Retinal pigment epithelial cell (primary cell): ENCODE measurements around the gene GRAMD1B.

Source experiments
- DNase-seq: peaks from one replicate; pipeline ENCODE4 v3.0.0-alpha.2; 2010; ENCODE audit warnings: low read depth
- H3K4me3 ChIP-seq: 2 replicates; pipeline ENCODE4 v1.5.1; 2011; ENCODE audit warnings: mild to moderate bottlenecking, low read length, control low read depth, moderate library complexity
- CTCF ChIP-seq: conservative IDR thresholded peaks from 2 replicates; pipeline ENCODE4 v1.5.1; 2011; ENCODE audit warnings: low read depth, low read length, control low read depth, inconsistent platforms

GRAMD1B gene

GRCh38 chr11:123426789-123427188 lies 3.3 kb upstream of the GRAMD1B start:
- DNase-seq = no peak
- no peak overlapping the region for H3K4me3 ChIP-seq
- no peak for TF ChIP-seq CTCF

- H3K4me3 ChIP-seq = no peak overlapping the region
- no peak for DNase-seq
- TF ChIP-seq CTCF = no peak
Observed at GRCh38 chr11:123427405-123427804, 2.7 kb upstream of the GRAMD1B start.

GRCh38 chr11:123428116-123428715 lies 1.9 kb upstream of the GRAMD1B start:
- H3K4me3 ChIP-seq = no peak overlapping the region
- no peak for DNase-seq
- no peak for TF ChIP-seq CTCF

- no peak for DNase-seq
- no peak for TF ChIP-seq CTCF
- no peak overlapping the region for H3K4me3 ChIP-seq
Observed at GRCh38 chr11:123429336-123429735, 733 bp upstream of the GRAMD1B start.

GRCh38 chr11:123430721-123431497 lies 840 bp downstream of the GRAMD1B start:
- no peak for DNase-seq
- TF ChIP-seq CTCF = no peak
- H3K4me3 ChIP-seq = peak overlapping the region; percentile 77

GRCh38 chr11:123431619-123432018 lies 1.6 kb downstream of the GRAMD1B start:
- peak; percentile 9 for TF ChIP-seq CTCF
- H3K4me3 ChIP-seq = peak overlapping the region; percentile 77
- DNase-seq = no peak

- TF ChIP-seq CTCF = peak; percentile 33
- no peak overlapping the region for H3K4me3 ChIP-seq
- no peak for DNase-seq
Observed at GRCh38 chr11:123434262-123434661, 4.2 kb downstream of the GRAMD1B start.
